Urothelium cell line (cell line): ENCODE measurements around the gene ATP6V1E1.
"Not testable (repeated sequence)": the region's sequence is repeated elsewhere in the genome, so short reads cannot be mapped to it uniquely, and the experiment has no call there.

Source experiments
- DNase-seq: peaks from one replicate; pipeline ENCODE4 v3.0.0; 2011; ENCODE audit warnings: low spot score, mixed read lengths
- FAIRE-seq: peaks from 2 replicates; lab custom pipeline; 2011; peaks lifted over from hg19 to GRCh38; lab: Jason Lieb, UNC

Gene ATP6V1E1

DNA sequence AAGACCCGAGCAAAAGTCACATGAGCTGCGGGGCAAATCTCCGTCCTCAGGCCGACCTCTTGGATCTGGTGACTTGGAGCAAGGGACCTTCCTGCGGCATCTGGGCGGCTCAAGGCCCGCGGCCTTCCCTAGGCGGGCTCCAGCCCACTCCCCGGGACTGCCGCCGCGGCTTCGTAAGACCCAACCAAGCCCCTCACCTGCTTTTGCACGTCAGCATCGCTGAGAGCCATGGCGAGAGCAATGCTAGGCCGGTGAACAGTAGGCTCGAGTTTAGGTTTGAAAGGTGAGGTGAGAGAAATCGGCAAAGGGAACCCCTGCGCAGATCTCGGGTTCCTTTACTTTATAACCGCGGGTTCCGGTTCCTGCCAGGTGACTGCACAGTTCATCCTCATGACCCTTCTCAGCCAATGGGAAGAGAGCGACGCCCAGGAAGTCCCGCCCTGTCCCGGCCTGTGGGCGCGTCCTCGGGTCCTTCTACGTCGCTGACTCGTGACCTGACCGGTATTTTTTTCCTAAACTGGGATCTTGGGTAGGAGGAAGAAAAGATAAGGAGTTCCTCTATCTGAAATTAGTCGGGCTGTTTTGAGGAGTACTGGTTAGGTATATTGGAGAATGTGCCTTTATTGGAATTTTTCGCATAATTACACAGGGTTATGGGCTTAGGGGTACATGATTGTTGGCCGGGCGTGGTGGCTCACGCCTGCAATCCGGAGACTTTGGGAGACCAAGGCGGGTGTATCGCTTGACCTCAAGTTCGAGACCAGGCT lies at the start of gene ATP6V1E1:
Gene ATP6V1E1, minus strand, starts transcription at position 344 of the 767 bp plus-strand sequence. Its CDS starts 114 bp downstream, at position 230.
- DNase-seq (peak; percentile 95), FAIRE-seq (no peak)

DNA sequence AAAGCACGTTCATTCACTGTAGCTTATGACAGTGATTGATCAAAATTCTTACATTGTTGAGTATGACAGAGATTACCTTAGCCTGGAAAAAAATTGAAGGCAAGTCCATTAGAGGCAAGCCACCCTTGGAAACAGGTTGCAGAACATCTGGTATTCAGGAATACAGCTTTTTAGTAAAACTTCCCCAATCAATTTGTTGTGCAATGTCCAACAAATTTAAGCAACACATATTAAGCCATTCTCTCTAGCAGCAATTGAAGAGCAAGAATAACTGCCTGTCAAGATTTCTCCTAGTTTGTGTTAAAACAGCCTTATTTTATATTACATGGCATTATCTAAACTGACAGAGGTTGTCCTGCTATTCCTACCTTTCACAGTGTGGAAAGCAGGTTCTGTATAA lies 47.0 kb upstream of the ATP6V1E1 start:
- FAIRE-seq (no peak), DNase-seq (no peak)

DNA sequence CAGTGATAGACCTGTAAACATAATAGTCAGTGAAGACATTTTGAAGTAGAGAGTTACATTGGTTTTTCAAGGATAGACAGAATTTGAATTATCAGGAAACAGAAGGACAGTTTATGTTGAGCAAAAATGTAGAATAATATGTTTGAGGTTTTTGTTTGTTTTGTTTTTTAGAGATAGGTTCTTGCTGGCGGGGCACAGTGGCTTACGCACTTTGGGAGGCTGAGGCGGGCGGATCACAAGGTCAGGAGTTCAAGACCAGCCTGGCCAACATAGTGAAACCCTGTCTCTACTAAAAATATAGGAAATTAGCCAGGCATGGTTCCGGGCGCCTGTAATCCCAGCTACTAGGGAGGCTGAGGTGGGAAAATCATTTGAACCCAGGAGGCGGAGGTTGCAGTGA lies 45.6 kb upstream of the ATP6V1E1 start:
- DNase-seq (no peak), FAIRE-seq (no peak)

DNA sequence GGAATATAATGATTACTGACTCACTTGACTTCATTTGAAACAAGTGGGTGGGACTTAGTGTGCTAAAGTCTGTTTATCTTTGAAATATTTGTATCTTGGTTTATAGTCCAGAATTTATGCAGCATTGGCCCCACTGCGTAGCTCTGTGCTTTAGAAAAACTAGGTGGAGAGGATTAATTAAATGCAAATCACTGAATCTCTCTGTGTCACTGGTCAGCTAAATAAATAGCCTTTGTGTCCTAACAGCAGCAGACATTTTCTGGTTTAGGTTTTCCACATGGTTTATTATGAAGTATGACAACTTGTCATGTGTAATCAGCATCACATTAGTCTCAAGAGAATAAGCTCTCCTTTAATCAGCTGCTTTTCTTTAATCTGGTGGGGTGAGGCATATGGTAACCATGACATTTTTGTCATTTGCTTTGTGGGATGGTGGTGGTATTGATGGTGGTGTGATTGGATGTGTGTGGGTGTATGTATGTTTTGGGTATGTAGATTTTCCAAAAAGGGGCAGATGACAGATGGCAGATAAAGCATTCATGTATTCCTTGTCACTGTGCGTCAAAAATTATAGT lies 44.0 kb upstream of the ATP6V1E1 start:
- DNase-seq, result no peak
- no peak for FAIRE-seq

DNA sequence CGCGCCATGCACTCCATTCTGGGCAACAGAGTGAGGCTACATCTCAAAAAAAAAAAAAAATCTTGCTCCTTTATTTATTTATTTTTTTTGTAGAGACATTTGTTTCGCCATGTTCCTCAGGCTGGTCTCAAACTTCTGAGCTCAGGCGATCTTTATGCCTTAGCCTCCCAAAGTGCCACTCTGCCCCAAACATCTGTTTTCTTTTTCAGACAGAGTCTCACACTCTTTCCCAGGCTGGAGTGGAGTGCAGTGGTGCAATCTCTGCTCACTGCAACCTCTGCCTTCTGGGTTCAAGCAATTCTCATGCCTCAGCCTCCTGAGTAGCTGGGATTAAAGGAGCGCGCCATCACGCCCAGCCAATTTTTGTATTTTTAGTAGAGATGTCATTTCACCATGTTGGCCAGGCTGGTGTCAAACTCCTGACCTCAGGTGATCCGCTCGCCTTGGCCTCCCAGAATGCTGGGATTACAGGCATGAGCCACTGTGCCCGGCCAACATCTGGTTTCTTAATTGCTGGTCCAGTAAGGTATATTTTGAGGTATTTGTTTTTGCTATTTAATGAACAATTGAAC lies 43.1 kb upstream of the ATP6V1E1 start:
- not testable (repeated sequence) for FAIRE-seq, DNase-seq

DNA sequence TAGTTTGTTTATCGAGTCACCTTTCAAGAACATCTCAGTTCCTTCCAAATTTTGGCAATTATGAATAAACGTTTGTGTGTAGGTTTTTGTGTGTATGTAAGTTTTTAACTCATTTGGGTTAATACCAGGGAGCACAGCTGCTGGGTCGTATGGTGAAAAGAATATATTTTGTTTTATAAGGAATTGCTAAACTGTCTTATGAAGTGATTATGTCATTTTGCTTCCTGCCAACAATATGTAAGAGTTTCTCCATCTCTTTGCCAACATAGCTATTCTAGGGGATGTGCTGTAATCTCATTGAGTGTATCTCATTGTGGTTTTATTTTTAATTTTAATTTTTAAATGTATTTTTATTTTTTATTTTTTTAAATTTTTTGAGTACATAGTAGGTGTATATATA lies 37.3 kb upstream of the ATP6V1E1 start:
- FAIRE-seq (no peak), DNase-seq (no peak)

DNA sequence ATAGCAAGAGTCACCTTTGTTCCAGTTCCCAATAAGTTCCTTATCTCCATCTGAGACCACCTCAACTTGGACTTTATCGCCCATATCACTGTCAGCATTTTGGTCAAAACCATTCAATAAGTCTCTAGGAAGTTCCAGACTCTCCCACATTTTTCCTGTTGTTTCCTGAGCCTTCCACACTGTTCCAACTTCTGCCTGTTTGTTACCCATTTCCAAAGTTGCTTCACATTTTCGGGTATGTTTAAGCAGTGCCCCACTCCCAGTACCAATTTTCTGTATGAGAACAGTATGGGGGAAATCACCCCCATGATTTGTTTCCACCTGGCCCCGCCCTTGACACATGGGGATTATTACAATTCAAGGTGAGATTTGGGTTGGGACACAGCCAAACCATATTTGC lies 36.7 kb upstream of the ATP6V1E1 start:
- DNase-seq (no peak), FAIRE-seq (no peak)

DNA sequence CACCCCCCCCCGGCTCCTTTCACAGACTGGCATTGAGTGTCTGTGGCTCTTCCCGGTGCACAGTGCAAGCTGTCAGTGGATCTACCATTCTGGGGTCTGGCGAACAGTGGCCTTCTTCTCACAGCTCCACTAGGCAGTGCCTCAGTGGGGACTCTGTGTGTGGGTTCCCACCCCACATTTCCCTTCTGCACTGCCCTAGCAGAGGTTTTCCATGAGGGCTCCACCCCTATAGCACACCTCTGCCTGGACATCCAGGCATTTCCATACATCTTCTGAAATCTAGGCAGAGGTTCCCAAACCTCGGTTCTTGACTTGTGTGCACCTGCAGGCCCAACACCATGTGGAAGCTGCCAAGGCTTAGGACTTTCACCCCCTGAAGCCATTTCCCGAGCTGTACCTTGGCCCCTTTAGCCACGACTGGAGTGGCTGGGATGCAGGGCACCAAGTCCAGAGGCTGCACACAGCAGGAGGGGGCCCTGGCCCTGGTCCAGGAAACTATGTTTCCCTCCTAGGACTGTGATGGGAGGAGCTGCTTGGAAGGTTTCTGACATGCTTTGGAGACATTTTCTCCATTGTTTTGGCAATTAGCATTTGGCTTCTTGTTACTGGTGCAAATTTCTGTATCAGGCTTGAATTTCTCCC lies 36.0 kb upstream of the ATP6V1E1 start:
- FAIRE-seq (no peak), DNase-seq (no peak)

DNA sequence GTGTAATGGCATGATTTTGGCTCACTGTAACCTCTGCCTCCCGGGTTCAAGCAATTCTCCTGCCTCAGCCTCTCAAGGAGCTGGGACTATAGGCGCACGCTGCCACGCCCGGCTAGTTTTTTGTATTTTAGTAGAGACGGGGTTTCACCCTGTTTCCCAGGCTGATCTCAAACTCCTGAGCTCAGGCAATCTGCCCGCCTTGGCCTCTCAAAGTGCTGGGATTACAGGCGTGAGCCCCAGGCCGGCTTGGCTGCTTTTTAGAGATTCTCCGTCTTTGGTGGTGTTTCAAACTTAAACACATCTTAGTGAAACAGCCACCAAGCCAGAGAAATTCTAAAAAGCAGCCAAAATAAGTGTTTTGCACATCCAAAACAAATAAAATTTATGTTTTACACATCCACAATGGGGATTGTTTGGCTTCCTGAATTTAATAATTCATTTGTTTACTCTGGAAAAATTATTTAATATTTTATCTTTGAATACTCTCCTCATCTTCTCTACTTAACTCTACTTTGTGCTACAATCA lies 28.4 kb upstream of the ATP6V1E1 start:
- no peak for DNase-seq
- FAIRE-seq, result no peak

DNA sequence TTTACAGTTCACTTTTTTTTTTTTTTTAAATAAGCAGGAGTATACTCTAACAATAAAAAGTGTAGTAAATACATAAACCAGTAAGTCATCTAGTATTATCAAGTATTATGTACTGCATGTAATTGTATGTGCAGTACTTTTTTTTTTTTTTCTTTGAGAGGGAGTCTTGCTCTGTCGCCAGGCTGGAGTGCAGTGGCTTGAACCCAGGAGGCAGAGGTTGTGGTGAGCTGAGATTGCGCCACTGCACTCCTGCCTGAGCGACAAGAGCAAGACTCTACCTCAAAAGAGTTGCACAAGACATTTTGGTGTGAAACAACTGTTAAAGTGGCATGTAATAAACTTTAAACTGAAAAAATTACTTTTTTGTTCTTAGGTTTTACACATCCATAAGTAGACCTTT lies 26.7 kb upstream of the ATP6V1E1 start:
- DNase-seq (no peak), FAIRE-seq (no peak)

DNA sequence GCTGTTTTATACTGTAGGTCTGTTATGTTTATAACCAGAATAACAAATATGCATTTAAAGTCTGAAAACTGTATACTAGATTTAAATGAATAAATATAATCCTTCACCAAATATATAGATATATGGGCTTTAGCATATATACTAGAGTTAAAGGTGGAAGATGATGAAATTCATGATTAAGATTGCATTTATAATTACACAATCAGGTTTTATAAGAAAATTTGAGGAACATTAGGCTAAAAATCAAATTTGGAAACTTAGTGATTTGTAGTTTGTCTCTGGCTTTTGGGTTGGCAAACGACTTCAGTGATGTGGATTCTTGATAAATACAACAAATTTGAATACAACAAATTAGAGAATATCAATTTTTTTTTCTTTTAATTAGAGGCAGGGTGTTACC lies 20.0 kb upstream of the ATP6V1E1 start:
- no peak for DNase-seq
- no peak for FAIRE-seq

DNA sequence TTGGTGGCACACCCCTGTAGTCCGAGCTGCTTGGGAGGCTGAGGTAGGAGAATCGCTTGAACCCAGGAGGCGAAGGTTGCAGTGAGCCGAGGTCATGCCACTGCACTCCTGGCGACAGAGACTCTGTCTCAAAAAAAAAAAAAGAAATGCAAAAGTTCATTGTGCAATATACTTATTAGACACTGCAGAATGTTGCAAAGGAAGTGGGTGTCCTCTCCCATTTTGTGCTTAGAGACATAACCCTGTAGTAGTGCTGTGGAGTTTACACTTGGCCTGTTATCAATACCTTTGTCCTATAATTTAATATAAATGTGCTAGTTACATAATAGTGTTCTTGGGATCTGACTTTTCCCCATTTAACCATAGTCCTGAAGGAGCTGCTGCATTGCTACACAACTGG lies 19.4 kb upstream of the ATP6V1E1 start:
- DNase-seq (no peak), FAIRE-seq (no peak)

DNA sequence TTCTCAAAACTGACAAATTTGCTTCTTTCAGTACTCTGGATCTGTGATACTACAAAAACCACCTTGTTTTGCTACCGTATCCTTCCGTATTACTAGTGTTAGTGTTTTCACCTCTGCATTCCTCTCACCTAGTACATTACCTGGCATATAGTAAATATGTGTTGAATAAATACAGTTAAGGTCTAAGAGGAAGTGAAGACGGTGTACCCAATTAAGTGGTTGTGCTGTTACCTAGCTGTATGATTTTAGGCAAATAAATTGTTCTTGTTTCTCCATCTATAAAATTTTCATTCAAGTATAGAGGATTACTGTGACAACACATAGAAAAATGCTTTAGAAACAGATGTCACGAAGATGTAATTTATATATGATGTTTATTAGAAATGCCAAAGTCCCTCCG lies 18.9 kb upstream of the ATP6V1E1 start:
- FAIRE-seq (no peak), DNase-seq (no peak)

DNA sequence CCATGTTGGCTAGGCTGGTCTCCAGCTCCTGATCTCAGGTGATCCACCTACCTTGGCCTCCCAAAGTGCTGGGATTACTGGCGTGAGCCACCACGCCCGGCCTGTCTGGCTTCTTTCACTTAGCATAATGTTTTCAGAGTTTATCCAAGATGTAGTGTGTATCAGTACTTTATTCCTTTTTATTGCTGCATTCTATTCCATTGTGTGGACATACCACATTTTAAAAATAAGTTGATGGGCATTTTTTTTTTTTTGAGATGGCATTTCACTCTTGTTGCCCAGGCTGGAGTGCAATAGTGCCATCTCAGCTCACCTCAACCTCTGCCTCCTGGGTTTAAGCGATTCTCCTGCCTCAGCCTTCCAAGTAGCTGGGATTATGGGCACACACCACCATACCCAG lies 13.8 kb upstream of the ATP6V1E1 start:
- FAIRE-seq, DNase-seq: not testable (repeated sequence)

DNA sequence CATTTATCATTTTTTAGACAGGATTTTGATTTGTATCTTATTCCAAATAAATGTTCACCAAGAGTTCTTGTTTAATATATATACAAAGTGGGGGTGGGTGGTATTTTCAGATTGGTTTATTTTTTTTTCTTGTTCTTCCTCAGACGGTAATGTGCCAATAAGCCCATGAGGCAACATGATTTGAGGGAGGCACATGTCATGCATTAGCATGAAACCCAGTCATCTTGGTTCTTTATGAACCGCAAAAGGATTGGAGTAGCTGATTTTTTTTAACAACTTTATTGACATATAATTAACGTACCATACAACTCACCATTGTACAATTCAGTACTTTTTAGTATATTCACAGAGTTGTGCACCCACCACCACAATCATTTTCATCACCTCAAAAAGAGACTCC lies 12.7 kb upstream of the ATP6V1E1 start:
- DNase-seq (no peak), FAIRE-seq (no peak)

DNA sequence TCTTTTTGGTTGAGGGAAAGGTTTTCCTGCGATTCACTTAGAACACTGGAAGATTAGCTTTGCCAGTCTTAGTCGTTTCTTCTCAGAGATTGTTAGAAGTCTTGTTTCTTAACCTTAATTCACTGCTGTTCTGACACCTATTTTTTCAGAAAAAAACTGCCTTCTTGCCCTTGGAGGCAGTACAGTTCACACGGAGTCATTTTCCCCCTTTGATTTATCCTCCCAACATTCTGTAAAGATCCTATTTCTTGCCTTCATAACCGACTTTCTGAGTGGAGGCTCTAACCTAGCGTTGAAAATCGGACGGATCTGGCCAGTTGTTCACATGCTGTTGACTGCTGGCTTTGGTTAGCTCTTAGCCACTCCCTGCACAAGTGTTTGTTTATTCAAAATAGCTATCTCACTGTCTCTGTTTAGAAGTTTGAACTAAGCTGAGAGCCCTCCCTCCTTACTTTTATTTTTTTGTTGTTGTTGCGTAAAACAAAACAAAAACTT lies 10.7 kb upstream of the ATP6V1E1 start:
- FAIRE-seq, result no peak

DNA sequence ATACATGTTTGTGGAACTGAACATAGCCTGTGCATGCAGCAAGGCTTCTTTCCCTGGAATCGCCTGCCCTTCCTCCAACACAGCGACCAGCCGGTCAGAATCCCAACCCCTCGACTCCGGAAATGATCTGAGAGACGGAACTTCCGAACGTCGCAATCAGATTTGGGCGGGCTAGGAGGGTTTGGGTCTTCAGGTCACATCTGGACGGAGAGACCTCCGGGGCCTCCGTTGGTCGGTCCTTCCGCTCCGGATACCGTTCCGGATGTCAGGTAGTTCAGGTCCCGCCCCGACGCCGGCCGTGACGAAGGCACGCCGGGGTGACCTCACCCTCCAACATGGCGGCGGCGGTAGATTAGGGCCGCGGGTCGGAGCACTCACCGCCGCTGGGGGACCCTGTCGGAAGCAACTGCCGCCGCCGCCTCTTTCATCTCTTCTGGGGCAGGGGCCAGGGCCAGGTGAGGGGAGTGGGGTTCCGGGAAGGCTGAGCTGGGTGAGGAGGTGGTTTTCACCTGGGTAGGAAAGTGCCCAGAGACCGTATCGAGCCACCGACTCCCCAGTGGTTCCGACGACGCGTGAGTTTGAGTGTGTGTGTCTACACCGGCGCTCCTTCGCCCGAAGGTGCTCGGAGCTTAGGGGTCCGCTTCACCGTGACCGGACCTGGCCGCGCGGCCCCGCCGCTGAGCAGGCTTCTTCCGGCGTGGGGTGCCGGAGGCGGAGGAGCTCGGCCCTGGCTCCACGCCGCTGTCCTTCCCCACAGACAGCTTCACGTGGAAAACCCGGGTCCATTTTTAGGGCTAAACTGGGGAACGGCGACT lies 10.1 kb upstream of the ATP6V1E1 start, which contains the start of gene BCL2L13:
Gene BCL2L13, plus strand, starts transcription at position 326 of the 815 bp plus-strand sequence. CDS start 16,955 bp downstream, outside the sequence.
- no peak for FAIRE-seq
- DNase-seq, result peak; percentile 89

More for the DNA sequence above, 10.7 kb upstream of the ATP6V1E1 start:
- peak; percentile 17 for DNase-seq

DNA sequence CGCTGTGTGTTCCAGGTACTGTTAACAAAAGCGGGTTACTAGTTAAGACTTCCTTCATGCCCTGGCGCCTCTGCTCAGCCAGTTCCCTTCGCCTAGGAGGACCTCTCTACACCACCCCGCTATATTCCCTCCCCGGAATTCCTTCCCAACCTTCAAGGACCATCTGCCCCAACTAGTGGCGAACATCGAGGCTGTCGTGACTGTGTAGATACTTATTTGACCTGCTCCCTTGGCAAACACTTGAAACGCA lies 9.6 kb upstream of the ATP6V1E1 start:
- DNase-seq (peak; percentile 36), FAIRE-seq (no peak)

DNA sequence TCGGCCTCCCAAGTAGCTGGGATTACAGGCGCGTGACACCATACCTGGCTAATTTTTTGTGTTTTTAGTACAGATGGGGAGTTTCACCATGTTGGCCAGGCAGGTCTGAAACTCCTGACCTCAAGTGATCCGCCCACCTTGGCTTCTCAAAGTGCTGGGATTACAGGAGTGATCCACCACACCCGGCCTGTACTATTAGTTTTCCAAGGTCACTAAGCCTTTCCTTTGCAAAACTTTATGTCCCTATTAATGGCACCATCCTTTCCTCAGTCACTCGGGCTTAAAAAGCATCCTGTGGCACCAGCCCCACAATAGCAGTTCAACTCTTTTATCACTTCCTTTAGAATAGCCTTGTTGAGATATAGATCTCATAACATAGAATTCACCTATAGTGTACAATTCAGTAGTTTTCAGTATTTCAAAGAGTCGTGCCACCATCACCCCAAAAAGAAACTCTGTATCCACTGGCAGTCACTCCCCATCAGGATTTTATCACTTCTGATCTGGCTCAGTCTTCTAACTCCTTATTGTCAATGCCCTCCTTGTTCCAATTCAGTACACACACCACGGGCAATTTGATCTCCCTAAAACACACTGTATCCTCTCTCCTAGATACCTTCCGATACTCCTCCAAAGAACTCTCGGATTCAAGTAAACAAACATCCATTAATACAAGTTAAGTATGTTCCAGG lies 9.1 kb upstream of the ATP6V1E1 start:
- FAIRE-seq (no peak), DNase-seq (no peak)

DNA sequence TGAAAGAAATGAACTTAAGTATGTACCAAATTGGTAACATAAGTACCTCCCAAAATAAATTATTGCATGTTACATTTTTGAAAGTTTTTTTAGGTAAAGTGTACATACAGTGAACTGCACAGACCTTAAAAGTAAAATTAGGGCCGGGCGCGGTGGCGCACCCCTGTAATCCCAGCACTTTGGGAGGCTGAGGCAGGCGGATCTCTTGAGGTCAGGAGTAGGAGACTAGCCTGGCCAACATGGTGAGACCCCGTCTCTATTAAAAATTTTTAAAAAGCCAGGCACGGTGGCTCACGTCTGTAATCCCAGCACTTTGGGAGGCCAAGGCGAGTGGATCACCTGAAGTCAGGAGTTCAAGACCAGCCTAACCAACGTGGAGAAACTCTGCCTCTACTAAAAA lies 8.3 kb upstream of the ATP6V1E1 start:
- FAIRE-seq, DNase-seq: not testable (repeated sequence)
